ENCODE results near the gene RP9.

DNA sequence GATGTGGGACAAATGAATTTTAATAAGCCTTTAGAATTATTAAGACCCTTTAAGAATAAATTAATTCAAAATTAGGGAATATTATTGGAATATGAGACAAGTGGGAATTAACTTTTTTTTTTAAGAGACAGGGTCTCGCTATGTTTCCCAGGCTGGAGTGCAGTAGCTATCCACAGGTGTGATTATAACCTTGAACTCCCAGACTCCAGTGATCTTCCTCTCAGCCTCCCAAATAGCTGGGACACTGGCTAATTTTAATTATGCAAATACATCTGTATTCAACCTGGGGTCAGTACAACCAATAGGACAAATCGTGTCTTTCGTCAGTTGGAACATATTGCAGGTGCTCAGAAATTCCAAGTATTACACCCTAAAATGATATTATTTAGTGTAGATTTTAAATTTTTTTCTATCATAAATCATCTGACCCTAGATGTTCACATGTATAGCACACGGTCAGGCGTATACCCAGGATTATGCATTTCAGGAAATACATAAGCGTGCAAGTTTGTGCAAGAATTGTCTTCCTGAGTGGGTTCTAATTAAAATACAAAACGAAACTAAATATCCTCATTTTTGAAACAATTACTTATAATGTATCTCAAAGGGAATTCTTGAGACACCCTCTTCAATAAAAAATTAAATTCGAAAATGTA, 47.8 kb downstream of the RP9 start:
- TF ChIP-seq POLR2AphosphoS5 (IDR thresholded peaks at IDR 0.05; ENCODE audit: control insufficient read depth, insufficient read depth, low read depth, low read length) (no peak), ZNF696 (CRISPR knock-in tag; conservative IDR thresholded peaks at IDR 0.05) (no peak), NR2C2 (CRISPR knock-in tag; IDR thresholded peaks at IDR 0.05) (no peak), NR2C2 (tag; IDR thresholded peaks at IDR 0.05) (no peak), KAT2B (IDR thresholded peaks at IDR 0.05; ENCODE audit: low read depth, low read length) (no peak), CSDE1 (IDR thresholded peaks at IDR 0.05) (no peak), PPARD (CRISPR knock-in tag; IDR thresholded peaks at IDR 0.05) (no peak), SMAD1 (IDR thresholded peaks at IDR 0.05; ENCODE audit: low read depth, low read length, partially characterized antibody) (no peak), CBFB (CRISPR knock-in tag; IDR thresholded peaks at IDR 0.05) (no peak), CREBBP (IDR thresholded peaks at IDR 0.05; ENCODE audit: low read depth, low read length) (no peak), TBL1XR1 (IDR thresholded peaks at IDR 0.05; ENCODE audit: low read length in 2 of 2) (no peak)
- TF ChIP-seq, protein P1, sequence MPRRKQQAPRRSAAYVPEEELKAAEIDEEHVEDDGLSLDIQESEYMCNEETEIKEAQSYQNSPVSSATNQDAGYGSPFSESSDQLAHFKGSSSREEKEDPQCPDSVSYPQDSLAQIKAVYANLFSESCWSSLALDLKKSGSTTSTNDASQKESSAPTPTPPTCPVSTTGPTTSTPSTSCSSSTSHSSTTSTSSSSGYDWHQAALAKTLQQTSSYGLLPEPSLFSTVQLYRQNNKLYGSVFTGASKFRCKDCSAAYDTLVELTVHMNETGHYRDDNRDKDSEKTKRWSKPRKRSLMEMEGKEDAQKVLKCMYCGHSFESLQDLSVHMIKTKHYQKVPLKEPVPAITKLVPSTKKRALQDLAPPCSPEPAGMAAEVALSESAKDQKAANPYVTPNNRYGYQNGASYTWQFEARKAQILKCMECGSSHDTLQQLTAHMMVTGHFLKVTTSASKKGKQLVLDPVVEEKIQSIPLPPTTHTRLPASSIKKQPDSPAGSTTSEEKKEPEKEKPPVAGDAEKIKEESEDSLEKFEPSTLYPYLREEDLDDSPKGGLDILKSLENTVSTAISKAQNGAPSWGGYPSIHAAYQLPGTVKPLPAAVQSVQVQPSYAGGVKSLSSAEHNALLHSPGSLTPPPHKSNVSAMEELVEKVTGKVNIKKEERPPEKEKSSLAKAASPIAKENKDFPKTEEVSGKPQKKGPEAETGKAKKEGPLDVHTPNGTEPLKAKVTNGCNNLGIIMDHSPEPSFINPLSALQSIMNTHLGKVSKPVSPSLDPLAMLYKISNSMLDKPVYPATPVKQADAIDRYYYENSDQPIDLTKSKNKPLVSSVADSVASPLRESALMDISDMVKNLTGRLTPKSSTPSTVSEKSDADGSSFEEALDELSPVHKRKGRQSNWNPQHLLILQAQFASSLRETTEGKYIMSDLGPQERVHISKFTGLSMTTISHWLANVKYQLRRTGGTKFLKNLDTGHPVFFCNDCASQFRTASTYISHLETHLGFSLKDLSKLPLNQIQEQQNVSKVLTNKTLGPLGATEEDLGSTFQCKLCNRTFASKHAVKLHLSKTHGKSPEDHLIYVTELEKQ (CRISPR knock-in tag; IDR thresholded peaks at IDR 0.05): no peak
- TF ChIP-seq, protein P2, sequence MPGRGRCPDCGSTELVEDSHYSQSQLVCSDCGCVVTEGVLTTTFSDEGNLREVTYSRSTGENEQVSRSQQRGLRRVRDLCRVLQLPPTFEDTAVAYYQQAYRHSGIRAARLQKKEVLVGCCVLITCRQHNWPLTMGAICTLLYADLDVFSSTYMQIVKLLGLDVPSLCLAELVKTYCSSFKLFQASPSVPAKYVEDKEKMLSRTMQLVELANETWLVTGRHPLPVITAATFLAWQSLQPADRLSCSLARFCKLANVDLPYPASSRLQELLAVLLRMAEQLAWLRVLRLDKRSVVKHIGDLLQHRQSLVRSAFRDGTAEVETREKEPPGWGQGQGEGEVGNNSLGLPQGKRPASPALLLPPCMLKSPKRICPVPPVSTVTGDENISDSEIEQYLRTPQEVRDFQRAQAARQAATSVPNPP (IDR thresholded peaks at IDR 0.05; ENCODE audit: borderline replicate concordance, insufficient read depth, insufficient read length): no peak
- TF ChIP-seq, protein P3, sequence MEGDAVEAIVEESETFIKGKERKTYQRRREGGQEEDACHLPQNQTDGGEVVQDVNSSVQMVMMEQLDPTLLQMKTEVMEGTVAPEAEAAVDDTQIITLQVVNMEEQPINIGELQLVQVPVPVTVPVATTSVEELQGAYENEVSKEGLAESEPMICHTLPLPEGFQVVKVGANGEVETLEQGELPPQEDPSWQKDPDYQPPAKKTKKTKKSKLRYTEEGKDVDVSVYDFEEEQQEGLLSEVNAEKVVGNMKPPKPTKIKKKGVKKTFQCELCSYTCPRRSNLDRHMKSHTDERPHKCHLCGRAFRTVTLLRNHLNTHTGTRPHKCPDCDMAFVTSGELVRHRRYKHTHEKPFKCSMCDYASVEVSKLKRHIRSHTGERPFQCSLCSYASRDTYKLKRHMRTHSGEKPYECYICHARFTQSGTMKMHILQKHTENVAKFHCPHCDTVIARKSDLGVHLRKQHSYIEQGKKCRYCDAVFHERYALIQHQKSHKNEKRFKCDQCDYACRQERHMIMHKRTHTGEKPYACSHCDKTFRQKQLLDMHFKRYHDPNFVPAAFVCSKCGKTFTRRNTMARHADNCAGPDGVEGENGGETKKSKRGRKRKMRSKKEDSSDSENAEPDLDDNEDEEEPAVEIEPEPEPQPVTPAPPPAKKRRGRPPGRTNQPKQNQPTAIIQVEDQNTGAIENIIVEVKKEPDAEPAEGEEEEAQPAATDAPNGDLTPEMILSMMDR (IDR thresholded peaks at IDR 0.05 in 2 of 3, conservative IDR thresholded peaks at IDR 0.05 in 1 of 3; ENCODE audit: insufficient read depth in 2 of 3, low read depth in 1 of 3, low read length in 3 of 3): no peak
